Caco-2 (cell line): ENCODE data around the gene MMP28. TPM values are rescaled to one million over a fixed set of nuclear protein-coding genes. Genes with fewer than 3 reads are reported as not detected.

Experiments
- BruUV-seq: library from RNA; stranded (reverse); fragments of 400-500 nt; replicated peaks from 2 replicates; lab custom pipeline; 2021; lab: Mats Ljungman, UMichigan
- CTCF ChIA-PET: fragments of 300-600 bp; sonication (Branson Sonifier 250); formaldehyde crosslinking; loops from one replicate; lab custom pipeline; 2022; ENCODE audit warnings: antibody characterized with exemption; lab: Charles Lee
- POLR2A ChIA-PET: fragments of 300-600 bp; sonication (Branson Sonifier 250); formaldehyde crosslinking; loops from one replicate; lab custom pipeline; 2022; ENCODE audit warnings: antibody characterized with exemption; lab: Charles Lee
- DNase-seq, 2 experiments: peaks; one replicate each; pipeline versions ENCODE4 v3.0.0 to v3.0.0-alpha.2; 2020 to 2022
- H3K27me3 ChIP-seq: replicated peaks from 2 replicates; pipeline ENCODE4 v1.6.0; 2011; ENCODE audit warnings: low read length; ENCODE audit not compliant: control insufficient read depth, insufficient read depth
- H3K36me3 ChIP-seq: 2 replicates; pipeline ENCODE4 v1.5.1; 2011; ENCODE audit warnings: low read length; ENCODE audit not compliant: control insufficient read depth, insufficient read depth
- H3K4me1 ChIP-seq: fragments of 250-450 bp; sonication (Bioruptor Pico); 2 replicates; pipeline ENCODE4 v1.5.1; 2020; ENCODE audit warnings: mild to moderate bottlenecking
- H3K4me3 ChIP-seq: 2 replicates; pipeline ENCODE4 v1.5.1; 2011; ENCODE audit warnings: low read depth, mild to moderate bottlenecking, control low read depth, low read length
- H3K9me3 ChIP-seq: fragments of 250-450 bp; sonication (Bioruptor Pico); 2 replicates; pipeline ENCODE4 v1.5.1; 2020; ENCODE audit warnings: mild to moderate bottlenecking, moderate library complexity
- H3K27ac Mint-ChIP-seq: one replicate; pipeline ENCODE4 v1.8.0; 2022; ENCODE audit warnings: mixed read lengths; ENCODE audit not compliant: unreplicated experiment
- H3K27me3 Mint-ChIP-seq: one replicate; pipeline ENCODE4 v1.8.0; 2022; ENCODE audit warnings: mixed read lengths; ENCODE audit not compliant: insufficient read depth, unreplicated experiment
- H3K36me3 Mint-ChIP-seq: one replicate; pipeline ENCODE4 v1.8.0; 2022; ENCODE audit warnings: mild to moderate bottlenecking, mixed read lengths; ENCODE audit not compliant: insufficient read depth, unreplicated experiment
- H3K4me1 Mint-ChIP-seq: one replicate; pipeline ENCODE4 v1.8.0; 2022; ENCODE audit warnings: low read depth, mixed read lengths; ENCODE audit not compliant: unreplicated experiment
- H3K4me3 Mint-ChIP-seq: one replicate; pipeline ENCODE4 v1.8.0; 2022; ENCODE audit warnings: mild to moderate bottlenecking, moderate library complexity, mixed read lengths; ENCODE audit not compliant: unreplicated experiment
- H3K9me3 Mint-ChIP-seq: one replicate; pipeline ENCODE4 v1.8.0; 2022; ENCODE audit warnings: mixed read lengths; ENCODE audit not compliant: unreplicated experiment
- intact Hi-C: fragments of 100-400 bp; cut with micrococcal nuclease; formaldehyde crosslinking; loops from one replicate; pipeline ENCODE4 v1.10.0; 2022; ENCODE audit not compliant: unreplicated experiment
- total RNA-seq: library from RNA; stranded (reverse); gene quantifications from 2 replicates; pipeline ENCODE4 v1.2.3, GENCODE V29; 2022
- TF ChIP-seq, protein P1 (sequence below), 2 experiments: fragments of 200-600 bp in 1 of 2; IDR thresholded peaks; 1 replicate in 1 of 2; 2 replicates in 1 of 2; pipeline versions ENCODE4 v1.5.1 to v1.8.0; 2011 to 2022; ENCODE audit warnings: antibody characterized with exemption in 1 of 2, control low read depth in 1 of 2, inconsistent platforms in 1 of 2, low read depth in 1 of 2, low read length in 1 of 2, mild to moderate bottlenecking in 1 of 2, moderate library complexity in 1 of 2; ENCODE audit not compliant: insufficient read depth in 1 of 2, severe bottlenecking in 1 of 2, unreplicated experiment in 1 of 2

MMP28 gene
- total RNA-seq, 1 experiment from 2014 or later, result not detected

DNA sequence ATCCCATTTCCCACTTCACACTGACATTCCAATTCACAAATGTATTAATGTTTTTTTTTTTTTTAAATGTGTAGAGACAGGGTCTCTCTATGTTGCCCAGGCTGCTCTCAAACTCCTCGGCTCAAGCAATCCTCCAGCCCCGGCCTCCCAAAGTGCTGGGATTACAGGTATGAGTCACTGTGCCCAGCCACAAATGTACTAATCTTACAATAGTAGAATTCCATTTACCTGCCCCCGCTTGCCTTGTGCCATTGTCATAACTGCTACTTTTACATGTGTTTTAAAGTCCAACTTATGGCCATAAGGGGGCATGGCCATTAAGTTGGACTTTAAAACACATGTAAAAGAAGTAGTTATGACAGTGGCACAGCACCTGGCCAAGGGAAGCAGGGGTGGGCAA is 4.6 kb downstream of the MMP28 start:
- BruUV-seq, result no TSS peak
- TF ChIP-seq, protein P1, sequence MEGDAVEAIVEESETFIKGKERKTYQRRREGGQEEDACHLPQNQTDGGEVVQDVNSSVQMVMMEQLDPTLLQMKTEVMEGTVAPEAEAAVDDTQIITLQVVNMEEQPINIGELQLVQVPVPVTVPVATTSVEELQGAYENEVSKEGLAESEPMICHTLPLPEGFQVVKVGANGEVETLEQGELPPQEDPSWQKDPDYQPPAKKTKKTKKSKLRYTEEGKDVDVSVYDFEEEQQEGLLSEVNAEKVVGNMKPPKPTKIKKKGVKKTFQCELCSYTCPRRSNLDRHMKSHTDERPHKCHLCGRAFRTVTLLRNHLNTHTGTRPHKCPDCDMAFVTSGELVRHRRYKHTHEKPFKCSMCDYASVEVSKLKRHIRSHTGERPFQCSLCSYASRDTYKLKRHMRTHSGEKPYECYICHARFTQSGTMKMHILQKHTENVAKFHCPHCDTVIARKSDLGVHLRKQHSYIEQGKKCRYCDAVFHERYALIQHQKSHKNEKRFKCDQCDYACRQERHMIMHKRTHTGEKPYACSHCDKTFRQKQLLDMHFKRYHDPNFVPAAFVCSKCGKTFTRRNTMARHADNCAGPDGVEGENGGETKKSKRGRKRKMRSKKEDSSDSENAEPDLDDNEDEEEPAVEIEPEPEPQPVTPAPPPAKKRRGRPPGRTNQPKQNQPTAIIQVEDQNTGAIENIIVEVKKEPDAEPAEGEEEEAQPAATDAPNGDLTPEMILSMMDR (IDR thresholded peaks at IDR 0.05; ENCODE audit: insufficient read depth in 1 of 2, low read depth in 1 of 2, low read length in 1 of 2, severe bottlenecking in 1 of 2, unreplicated experiment in 1 of 2), result no peak
- Mint-ChIP-seq H3K36me3 (no peaks in the 10 kb centered on the region), H3K9me3 (no peaks in the 10 kb centered on the region), H3K4me3 (no peak overlapping the region), H3K27ac (no peak overlapping the region), H3K4me1 (peaks cover 15% of the 10 kb centered on the region), H3K27me3 (peaks cover 21% of the 10 kb centered on the region)
- Histone ChIP-seq H3K4me1 (no peaks in the 10 kb centered on the region), H3K36me3 (no peaks in the 10 kb centered on the region), H3K4me3 (no peak overlapping the region), H3K27me3 (peaks cover 2% of the 10 kb centered on the region; the same call in 1 of the 2 replicates), H3K9me3 (no peaks in the 10 kb centered on the region)
- CTCF ChIA-PET, result no interaction called here
- no peak for DNase-seq
- POLR2A ChIA-PET, result no interaction called here
- intact Hi-C loops, result no loop called here

DNA sequence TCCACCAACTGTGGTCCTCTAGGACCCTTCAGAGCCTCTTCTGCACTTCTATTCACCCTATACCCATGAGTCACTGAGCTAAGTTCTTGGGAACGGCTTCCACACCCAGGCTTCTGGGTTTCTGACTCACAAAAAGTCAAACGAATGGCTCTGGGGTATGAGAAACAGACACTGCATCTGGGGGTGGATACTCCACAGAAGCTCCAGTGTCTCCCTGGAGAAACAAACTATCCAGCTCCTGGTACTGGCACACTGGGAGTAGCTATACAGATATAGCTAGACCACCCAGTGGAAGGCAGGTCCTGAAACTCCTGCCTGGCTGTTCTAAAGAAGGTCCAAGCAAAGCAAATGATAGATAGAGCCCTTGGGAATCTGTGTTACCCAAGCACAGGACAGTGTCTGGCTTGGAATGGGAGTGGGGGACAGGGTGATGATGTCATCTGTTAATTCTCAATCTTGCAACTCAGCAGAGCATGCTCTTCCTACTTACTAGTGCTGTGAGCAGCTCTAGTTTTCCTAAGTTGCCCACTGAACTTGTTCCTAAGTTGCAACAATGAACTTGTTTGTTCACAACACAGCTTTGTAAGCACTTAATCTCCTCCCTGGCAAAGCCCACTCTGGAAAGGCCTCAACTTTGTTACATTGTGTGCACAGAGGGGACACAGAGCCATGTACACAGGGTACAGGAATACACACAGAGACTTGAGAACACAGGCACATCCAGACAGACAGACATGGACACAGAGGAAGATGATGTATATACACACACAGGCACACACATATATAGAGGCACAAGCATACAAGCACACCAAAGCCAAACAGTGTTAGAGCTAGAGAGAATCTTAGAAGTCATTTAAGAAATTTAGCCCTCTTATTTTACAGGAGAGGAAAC is 6.7 kb downstream of the MMP28 start:
- no peaks in the 10 kb centered on the region for H3K36me3 Mint-ChIP-seq
- intact Hi-C loops, result no loop called here
- H3K27ac Mint-ChIP-seq, result no peak overlapping the region
- CTCF ChIA-PET, result interaction anchor here (1.9 to 2.0 kb wide), 2 partner anchors 22 to 25 kb away, joined by 4 to 6 read pairs; no protein-coding TSS in a partner anchor
- no peaks in the 10 kb centered on the region for H3K9me3 Mint-ChIP-seq
- H3K4me1 ChIP-seq, result no peaks in the 10 kb centered on the region
- no peak overlapping the region for H3K4me3 ChIP-seq
- no peak overlapping the region for H3K4me3 Mint-ChIP-seq
- POLR2A ChIA-PET, result interaction anchor here (0.6 kb wide), 1 partner anchor 21 kb away, joined by 4 read pairs; the partner anchor contains the start of gene TAF15
- DNase-seq, result no peak
- H3K36me3 ChIP-seq, result no peaks in the 10 kb centered on the region
- H3K9me3 ChIP-seq, result no peaks in the 10 kb centered on the region
- H3K4me1 Mint-ChIP-seq, result peaks cover 15% of the 10 kb centered on the region
- TF ChIP-seq, protein P1 (IDR thresholded peaks at IDR 0.05; ENCODE audit: insufficient read depth in 1 of 2, low read depth in 1 of 2, low read length in 1 of 2, severe bottlenecking in 1 of 2, unreplicated experiment in 1 of 2), result no peak
- no peaks in the 10 kb centered on the region for H3K27me3 ChIP-seq
- peaks cover 15% of the 10 kb centered on the region for H3K27me3 Mint-ChIP-seq
- no TSS peak for BruUV-seq

DNA sequence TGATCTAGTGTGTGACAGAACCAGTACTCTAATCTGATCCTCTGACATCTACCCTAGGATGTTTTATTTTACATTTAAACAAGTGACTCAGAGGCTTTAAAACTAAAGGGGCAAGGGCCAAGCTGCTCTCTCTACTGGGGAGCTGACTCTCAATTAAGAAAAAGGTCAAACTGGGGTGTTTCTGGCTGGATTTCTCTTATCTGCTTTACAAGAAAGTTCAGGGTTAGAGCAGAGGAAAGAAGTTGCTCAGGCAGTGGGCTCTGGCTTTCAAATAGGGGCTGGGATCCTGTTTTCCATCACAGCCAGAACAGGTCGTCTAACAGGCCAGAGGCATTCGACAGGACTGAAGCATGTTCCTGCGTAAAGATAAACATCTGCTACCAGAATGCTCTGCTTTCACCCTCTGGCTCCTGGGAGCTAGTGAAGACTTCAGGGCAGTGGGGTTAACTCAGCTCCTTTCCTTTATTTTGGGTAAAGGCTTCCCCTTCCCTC is 8.5 kb downstream of the MMP28 start:
- no peak overlapping the region for H3K4me3 ChIP-seq
- no TSS peak for BruUV-seq
- no peak for DNase-seq
- TF ChIP-seq, protein P1 (IDR thresholded peaks at IDR 0.05; ENCODE audit: insufficient read depth in 1 of 2, low read depth in 1 of 2, low read length in 1 of 2, severe bottlenecking in 1 of 2, unreplicated experiment in 1 of 2), result no peak
- Mint-ChIP-seq H3K9me3 (no peaks in the 10 kb centered on the region), H3K36me3 (no peaks in the 10 kb centered on the region), H3K27ac (peak overlapping the region; percentile 7), H3K4me1 (peaks cover 15% of the 10 kb centered on the region), H3K4me3 (no peak overlapping the region), H3K27me3 (peaks cover 9% of the 10 kb centered on the region)
- ChIA-PET CTCF (interaction anchor here (0.6 kb wide), 1 partner anchor 23 kb away, joined by 3 read pairs; no protein-coding TSS in a partner anchor), POLR2A (no interaction called here)
- H3K27me3 ChIP-seq, result no peaks in the 10 kb centered on the region
- H3K36me3 ChIP-seq, result no peaks in the 10 kb centered on the region
- no peaks in the 10 kb centered on the region for H3K4me1 ChIP-seq
- no peaks in the 10 kb centered on the region for H3K9me3 ChIP-seq
- intact Hi-C loops, result no loop called here
